SK-N-SH treated with all-trans-retinoic acid at 6 μM for 48 hours (cell line): Measurements from ENCODE around the gene HDAC4.

Experiments
- ATAC-seq: fragments of 200-7000 bp; cut with Tn5 transposase; 3 replicates; pipeline ENCODE4 v1.9.1; 2020; ENCODE audit warnings: mild to moderate bottlenecking, moderate library complexity
- ARNTL ChIP-seq: fragments of 450-650 bp; formaldehyde crosslinking; IDR thresholded peaks from 2 replicates; pipeline ENCODE4 v1.5.0; 2020; ENCODE audit warnings: low read depth, mild to moderate bottlenecking, moderate library complexity, borderline replicate concordance
- BACH2 ChIP-seq: fragments of 250-450 bp; sonication (Bioruptor Pico); IDR thresholded peaks from 2 replicates; pipeline ENCODE4 v1.9.0; 2021; ENCODE audit warnings: mild to moderate bottlenecking, borderline replicate concordance
- CSDC2 ChIP-seq: fragments of 250-450 bp; sonication (Bioruptor Pico); IDR thresholded peaks from 2 replicates; pipeline ENCODE4 v1.5.0; 2020; ENCODE audit warnings: mild to moderate bottlenecking, moderate library complexity
- CSRNP3 ChIP-seq: fragments of 250-450 bp; sonication (Bioruptor Pico); IDR thresholded peaks from 2 replicates; pipeline ENCODE4 v1.5.1; 2021; ENCODE audit warnings: mild to moderate bottlenecking, moderate library complexity
- ESRRG ChIP-seq: fragments of 250-450 bp; sonication (Bioruptor Pico); IDR thresholded peaks from 2 replicates; pipeline ENCODE4 v1.6.1; 2021; ENCODE audit warnings: mild to moderate bottlenecking
- GLIS3 ChIP-seq: fragments of 250-450 bp; sonication (Bioruptor Pico); IDR thresholded peaks from 2 replicates; pipeline ENCODE4 v1.5.0; 2020; ENCODE audit warnings: mild to moderate bottlenecking, moderate library complexity
- ISL1 ChIP-seq: fragments of 250-450 bp; sonication (Bioruptor Pico); IDR thresholded peaks from 2 replicates; pipeline ENCODE4 v2.1.2; 2022; ENCODE audit warnings: mild to moderate bottlenecking, moderate library complexity
- OSR1 ChIP-seq: fragments of 250-450 bp; sonication (Bioruptor Pico); IDR thresholded peaks from 2 replicates; pipeline ENCODE4 v1.8.0; 2022; ENCODE audit warnings: moderate library complexity, mild to moderate bottlenecking, inconsistent platforms
- PPARA ChIP-seq: fragments of 250-450 bp; sonication (Bioruptor Pico); IDR thresholded peaks from 2 replicates; pipeline ENCODE4 v1.5.0; 2020; ENCODE audit warnings: mild to moderate bottlenecking, borderline replicate concordance
- RARB ChIP-seq: fragments of 250-450 bp; sonication (Bioruptor Pico); IDR thresholded peaks from 2 replicates; pipeline ENCODE4 v1.8.0; 2021; ENCODE audit warnings: mild to moderate bottlenecking, moderate library complexity
- SNAI2 ChIP-seq: fragments of 250-450 bp; sonication (Bioruptor Pico); IDR thresholded peaks from 2 replicates; pipeline ENCODE4 v1.5.0; 2020; ENCODE audit warnings: mild to moderate bottlenecking, moderate library complexity
- TCF4 ChIP-seq: fragments of 250-450 bp; sonication (Bioruptor Pico); IDR thresholded peaks from 2 replicates; pipeline ENCODE4 v1.8.0; 2021; ENCODE audit warnings: mild to moderate bottlenecking, moderate library complexity, borderline replicate concordance
- TOX ChIP-seq: fragments of 250-450 bp; sonication (Bioruptor Pico); IDR thresholded peaks from 2 replicates; pipeline ENCODE4 v1.8.0; 2021; ENCODE audit warnings: mild to moderate bottlenecking, moderate library complexity, borderline replicate concordance
- TSHZ2 ChIP-seq: fragments of 250-450 bp; sonication (Bioruptor Pico); IDR thresholded peaks from 2 replicates; pipeline ENCODE4 v1.5.0; 2020; ENCODE audit warnings: mild to moderate bottlenecking, moderate library complexity
- ZC3H10 ChIP-seq: fragments of 250-450 bp; sonication (Bioruptor Pico); IDR thresholded peaks from 2 replicates; pipeline ENCODE4 v1.5.1; 2021; ENCODE audit warnings: mild to moderate bottlenecking, moderate library complexity
- ZFP3 ChIP-seq: fragments of 250-450 bp; sonication (Bioruptor Pico); IDR thresholded peaks from 2 replicates; pipeline ENCODE4 v1.5.0; 2020; ENCODE audit warnings: mild to moderate bottlenecking, moderate library complexity
- ZFP30 ChIP-seq: fragments of 450-650 bp; formaldehyde crosslinking; IDR thresholded peaks from 2 replicates; pipeline ENCODE4 v1.5.0; 2022; ENCODE audit warnings: mild to moderate bottlenecking, moderate library complexity
- ZNF70 ChIP-seq: fragments of 450-650 bp; formaldehyde crosslinking; IDR thresholded peaks from 2 replicates; pipeline ENCODE4 v1.5.0; 2020; ENCODE audit warnings: mild to moderate bottlenecking, moderate library complexity
- ZNF8 ChIP-seq: fragments of 450-650 bp; formaldehyde crosslinking; IDR thresholded peaks from 2 replicates; pipeline ENCODE4 v1.5.0; 2020; ENCODE audit warnings: mild to moderate bottlenecking, moderate library complexity
- TF ChIP-seq, protein P1 (sequence below): fragments of 250-450 bp; sonication (Bioruptor Pico); IDR thresholded peaks from 2 replicates; pipeline ENCODE4 v1.8.0; 2021; ENCODE audit warnings: low read depth, mild to moderate bottlenecking, moderate library complexity, borderline replicate concordance
- TF ChIP-seq, protein P2 (sequence below): fragments of 250-450 bp; sonication (Bioruptor Pico); IDR thresholded peaks from 2 replicates; pipeline ENCODE4 v1.5.1; 2020; ENCODE audit warnings: low read depth, mild to moderate bottlenecking, moderate library complexity

Gene HDAC4

DNA sequence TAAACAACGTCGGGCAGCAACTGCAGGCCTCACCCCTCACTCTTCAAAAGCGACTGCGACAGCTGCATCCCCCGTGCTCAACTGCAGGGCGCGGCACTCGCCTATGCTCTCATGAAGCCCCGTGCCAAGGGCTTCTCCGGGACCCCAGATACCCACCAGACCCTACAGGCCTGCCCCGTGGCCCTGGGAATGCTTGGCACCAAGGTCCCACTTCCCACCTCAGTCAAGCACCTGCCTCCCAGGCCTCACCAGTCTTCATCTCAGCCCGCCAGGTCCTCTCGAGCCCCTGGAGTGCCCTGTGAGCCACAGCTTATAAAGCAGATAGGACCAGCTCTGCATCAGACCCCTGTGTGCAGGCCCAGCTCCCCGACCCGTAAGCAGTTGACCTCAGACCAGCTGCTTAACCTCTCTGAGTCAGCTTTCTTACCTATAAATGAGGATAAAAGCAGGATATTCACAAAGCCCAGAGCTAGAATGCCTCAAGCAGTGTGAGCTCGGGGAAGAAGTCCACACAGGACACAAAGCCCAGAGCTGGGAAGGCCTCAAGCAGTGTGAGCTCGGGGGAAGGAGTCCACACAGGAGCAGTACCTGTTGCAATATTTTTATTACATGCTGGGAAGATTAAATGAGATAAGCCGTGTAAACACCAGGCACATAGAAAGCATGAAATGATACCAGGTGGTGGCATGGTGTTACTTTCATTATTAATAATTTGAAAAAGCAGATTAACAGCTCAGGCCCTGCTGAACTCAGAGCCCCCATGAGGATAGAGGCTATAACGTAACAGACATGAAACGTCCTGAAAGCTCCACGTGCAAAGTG lies 96.9 kb downstream of the HDAC4 start (continued):
- no peak for TF ChIP-seq TCF4 (CRISPR knock-in tag)
- TF ChIP-seq TSHZ2 = no peak
- TF ChIP-seq TOX (CRISPR knock-in tag) = no peak
- TF ChIP-seq ESRRG (CRISPR knock-in tag) = no peak
- no peak for TF ChIP-seq CSDC2 (CRISPR knock-in tag)

DNA sequence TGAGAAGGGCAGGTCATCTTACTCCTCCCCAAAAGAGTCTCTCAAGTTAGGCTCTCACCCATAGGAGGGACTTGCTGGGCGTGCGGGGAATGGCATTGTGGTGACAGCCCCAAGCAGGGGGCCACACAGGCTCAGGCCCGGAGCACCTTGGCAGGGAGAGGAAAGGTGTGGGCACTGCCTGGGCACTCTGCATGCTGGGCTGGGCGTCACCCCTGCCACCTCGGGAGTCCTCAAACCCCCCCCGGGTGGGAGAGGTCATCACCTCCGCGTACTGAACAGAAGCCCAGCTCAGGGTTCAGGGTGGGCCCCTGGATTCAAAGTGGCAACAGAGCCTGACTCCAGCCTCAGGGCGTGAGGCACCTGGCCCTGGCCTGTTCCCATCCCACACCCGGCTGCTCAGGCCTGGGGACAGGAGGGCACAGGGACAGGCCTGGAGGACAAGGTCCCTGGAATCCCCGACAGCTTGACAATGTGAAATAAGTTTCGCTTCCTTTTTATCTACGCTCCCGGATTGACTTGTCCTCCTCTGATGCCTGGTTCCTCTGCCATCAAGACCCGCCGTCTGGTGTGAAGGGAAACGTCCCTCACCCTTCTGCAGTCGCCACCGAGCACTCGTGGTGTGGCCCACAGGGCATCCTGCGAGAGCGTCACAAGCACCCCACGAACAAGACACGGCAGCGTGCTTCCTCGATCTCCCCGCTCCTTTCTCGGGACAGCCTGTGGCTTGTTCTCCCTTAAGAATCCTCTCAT lies 97.8 kb downstream of the HDAC4 start:
- no peak for ATAC-seq
- TF ChIP-seq ISL1 (CRISPR knock-in tag) = no peak
- no peak for TF ChIP-seq PPARA (CRISPR knock-in tag)
- TF ChIP-seq ZNF8 (CRISPR knock-in tag) = no peak
- no peak for TF ChIP-seq CSDC2 (CRISPR knock-in tag)
- no peak for TF ChIP-seq CSRNP3 (CRISPR knock-in tag)
- no peak for TF ChIP-seq OSR1 (CRISPR knock-in tag)
- TF ChIP-seq RARB (CRISPR knock-in tag) = no peak
- TF ChIP-seq GLIS3 (CRISPR knock-in tag) = no peak
- TF ChIP-seq, protein P1, sequence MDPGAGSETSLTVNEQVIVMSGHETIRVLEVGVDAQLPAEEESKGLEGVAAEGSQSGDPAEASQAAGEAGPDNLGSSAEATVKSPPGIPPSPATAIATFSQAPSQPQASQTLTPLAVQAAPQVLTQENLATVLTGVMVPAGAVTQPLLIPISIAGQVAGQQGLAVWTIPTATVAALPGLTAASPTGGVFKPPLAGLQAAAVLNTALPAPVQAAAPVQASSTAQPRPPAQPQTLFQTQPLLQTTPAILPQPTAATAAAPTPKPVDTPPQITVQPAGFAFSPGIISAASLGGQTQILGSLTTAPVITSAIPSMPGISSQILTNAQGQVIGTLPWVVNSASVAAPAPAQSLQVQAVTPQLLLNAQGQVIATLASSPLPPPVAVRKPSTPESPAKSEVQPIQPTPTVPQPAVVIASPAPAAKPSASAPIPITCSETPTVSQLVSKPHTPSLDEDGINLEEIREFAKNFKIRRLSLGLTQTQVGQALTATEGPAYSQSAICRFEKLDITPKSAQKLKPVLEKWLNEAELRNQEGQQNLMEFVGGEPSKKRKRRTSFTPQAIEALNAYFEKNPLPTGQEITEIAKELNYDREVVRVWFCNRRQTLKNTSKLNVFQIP (CRISPR knock-in tag) = no peak
- TF ChIP-seq ZC3H10 = no peak
- TF ChIP-seq ESRRG (CRISPR knock-in tag) = no peak
- TF ChIP-seq ZFP30 (CRISPR knock-in tag) = no peak
- no peak for TF ChIP-seq TOX (CRISPR knock-in tag)

GRCh38 chr2:239302083-239302807 lies 98.6 kb downstream of the HDAC4 start:
- ATAC-seq = no peak

More at GRCh38 chr2:239302083-239302807, 98.6 kb downstream of the HDAC4 start:
- no peak for TF ChIP-seq OSR1 (CRISPR knock-in tag)
- TF ChIP-seq CSRNP3 (CRISPR knock-in tag) = no peak
- TF ChIP-seq ISL1 (CRISPR knock-in tag) = no peak
- TF ChIP-seq BACH2 = no peak
- TF ChIP-seq RARB (CRISPR knock-in tag) = no peak
- no peak for TF ChIP-seq ZNF70
- TF ChIP-seq ZFP30 (CRISPR knock-in tag) = no peak
- TF ChIP-seq ZC3H10 = no peak
- no peak for TF ChIP-seq ARNTL (CRISPR knock-in tag)
- no peak for TF ChIP-seq PPARA (CRISPR knock-in tag)
- TF ChIP-seq, protein P2, sequence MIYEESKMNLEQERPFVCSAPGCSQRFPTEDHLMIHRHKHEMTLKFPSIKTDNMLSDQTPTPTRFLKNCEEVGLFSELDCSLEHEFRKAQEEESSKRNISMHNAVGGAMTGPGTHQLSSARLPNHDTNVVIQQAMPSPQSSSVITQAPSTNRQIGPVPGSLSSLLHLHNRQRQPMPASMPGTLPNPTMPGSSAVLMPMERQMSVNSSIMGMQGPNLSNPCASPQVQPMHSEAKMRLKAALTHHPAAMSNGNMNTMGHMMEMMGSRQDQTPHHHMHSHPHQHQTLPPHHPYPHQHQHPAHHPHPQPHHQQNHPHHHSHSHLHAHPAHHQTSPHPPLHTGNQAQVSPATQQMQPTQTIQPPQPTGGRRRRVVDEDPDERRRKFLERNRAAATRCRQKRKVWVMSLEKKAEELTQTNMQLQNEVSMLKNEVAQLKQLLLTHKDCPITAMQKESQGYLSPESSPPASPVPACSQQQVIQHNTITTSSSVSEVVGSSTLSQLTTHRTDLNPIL (CRISPR knock-in tag) = no peak
- no peak for TF ChIP-seq ZNF8 (CRISPR knock-in tag)
- TF ChIP-seq, protein P1 (CRISPR knock-in tag) = no peak
- TF ChIP-seq ZFP3 (CRISPR knock-in tag) = no peak
- TF ChIP-seq CSDC2 (CRISPR knock-in tag) = no peak
- no peak for TF ChIP-seq SNAI2 (CRISPR knock-in tag)
- TF ChIP-seq, all 23 proteins: peak for 0
